Upper lobe of left lung (tissue), 4 donors: ENCODE data around the gene MYL6B.

Source experiments
- EP300 ChIP-seq, 4 donors: sonication (generic); formaldehyde crosslinking; IDR thresholded peaks; one replicate each; pipeline ENCODE4 v1.5.1; 2017; ENCODE audit warnings: antibody characterized with exemption in 4 of 4, control low read depth in 2 of 4
- POLR2A ChIP-seq, 4 donors: fragments of 450-650 bp; IDR thresholded peaks; one replicate each; pipeline ENCODE4 v1.5.1; 2016 to 2017; ENCODE audit warnings: antibody characterized with exemption in 4 of 4, mild to moderate bottlenecking in 2 of 4
- POLR2AphosphoS5 ChIP-seq, 2 donors: sonication (generic); formaldehyde crosslinking; IDR thresholded peaks; one replicate each; pipeline ENCODE4 v1.5.1; 2017; ENCODE audit warnings: antibody characterized with exemption in 2 of 2
- TF ChIP-seq, protein P1 (sequence below), 6 experiments: fragments of 450-650 bp in 4 of 6; fragments of 200-600 bp in 2 of 6; sonication (generic) in 2 of 6; IDR thresholded peaks; one replicate each; pipeline ENCODE4 v1.5.1; 2016 to 2019; ENCODE audit warnings: antibody characterized with exemption in 6 of 6

DNA sequence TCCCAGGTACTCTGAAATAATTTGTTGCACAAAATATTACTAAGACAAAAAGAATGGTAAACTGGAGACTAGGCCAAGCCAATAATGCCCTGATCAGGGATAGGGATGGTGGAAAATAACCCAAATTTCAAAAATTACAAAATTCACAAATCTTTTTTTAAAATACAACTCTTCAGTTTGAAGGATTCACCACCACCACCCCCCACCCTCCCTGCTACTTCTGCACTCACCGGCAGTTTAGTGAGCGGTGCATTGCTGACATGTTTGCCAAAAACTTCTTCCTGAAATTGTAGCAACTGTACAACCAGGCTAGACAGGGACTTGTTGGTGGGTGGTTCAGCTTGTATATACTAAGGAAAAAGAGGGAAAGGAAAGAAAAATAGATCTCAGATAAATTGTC, 34.6 kb downstream of the MYL6B start:
- no peak for TF ChIP-seq POLR2AphosphoS5 (IDR thresholded peaks at IDR 0.05)
- TF ChIP-seq, protein P1, sequence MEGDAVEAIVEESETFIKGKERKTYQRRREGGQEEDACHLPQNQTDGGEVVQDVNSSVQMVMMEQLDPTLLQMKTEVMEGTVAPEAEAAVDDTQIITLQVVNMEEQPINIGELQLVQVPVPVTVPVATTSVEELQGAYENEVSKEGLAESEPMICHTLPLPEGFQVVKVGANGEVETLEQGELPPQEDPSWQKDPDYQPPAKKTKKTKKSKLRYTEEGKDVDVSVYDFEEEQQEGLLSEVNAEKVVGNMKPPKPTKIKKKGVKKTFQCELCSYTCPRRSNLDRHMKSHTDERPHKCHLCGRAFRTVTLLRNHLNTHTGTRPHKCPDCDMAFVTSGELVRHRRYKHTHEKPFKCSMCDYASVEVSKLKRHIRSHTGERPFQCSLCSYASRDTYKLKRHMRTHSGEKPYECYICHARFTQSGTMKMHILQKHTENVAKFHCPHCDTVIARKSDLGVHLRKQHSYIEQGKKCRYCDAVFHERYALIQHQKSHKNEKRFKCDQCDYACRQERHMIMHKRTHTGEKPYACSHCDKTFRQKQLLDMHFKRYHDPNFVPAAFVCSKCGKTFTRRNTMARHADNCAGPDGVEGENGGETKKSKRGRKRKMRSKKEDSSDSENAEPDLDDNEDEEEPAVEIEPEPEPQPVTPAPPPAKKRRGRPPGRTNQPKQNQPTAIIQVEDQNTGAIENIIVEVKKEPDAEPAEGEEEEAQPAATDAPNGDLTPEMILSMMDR (IDR thresholded peaks at IDR 0.05): no peak
- no peak for TF ChIP-seq POLR2A (IDR thresholded peaks at IDR 0.05)
- no peak for TF ChIP-seq EP300 (IDR thresholded peaks at IDR 0.05)
